Measurements from ENCODE around the gene TREM2. TPM values are rescaled to one million over a fixed set of nuclear protein-coding genes. Genes with fewer than 3 reads are reported as not detected.

Gene TREM2
- total RNA-seq, 1 donor from 2014 or later: not detected

GRCh38 chr6:41171908-41172307 is 9.0 kb upstream of the TREM2 start:
- no peak for DNase-seq (ENCODE audit: low spot score in 2 of 2, unreplicated experiment in 2 of 2)
- H3K27ac Mint-ChIP-seq: no peak overlapping the region
- H3K4me3 Mint-ChIP-seq: no peak overlapping the region
- no peaks in the 10 kb centered on the region for H3K36me3 Mint-ChIP-seq
- H3K9me3 Mint-ChIP-seq: no peaks in the 10 kb centered on the region
- no peaks in the 10 kb centered on the region for H3K4me1 Mint-ChIP-seq
- H3K27me3 Mint-ChIP-seq (ENCODE audit: low read depth): peaks cover 28% of the 10 kb centered on the region
- no peak for TF ChIP-seq CTCF (IDR thresholded peaks at IDR 0.05; ENCODE audit: unreplicated experiment)

GRCh38 chr6:41170547-41171160 is 7.7 kb upstream of the TREM2 start:
- Mint-ChIP-seq H3K4me3 (no peak overlapping the region), H3K4me1 (no peaks in the 10 kb centered on the region), H3K9me3 (no peaks in the 10 kb centered on the region), H3K27ac (no peak overlapping the region), H3K36me3 (no peaks in the 10 kb centered on the region), H3K27me3 (ENCODE audit: low read depth) (peaks cover 25% of the 10 kb centered on the region)
- DNase-seq (ENCODE audit: low spot score in 2 of 2, unreplicated experiment in 2 of 2): peak in 1 of 2 experiments; percentile 24
- no peak for TF ChIP-seq CTCF (IDR thresholded peaks at IDR 0.05; ENCODE audit: unreplicated experiment)

GRCh38 chr6:41167173-41167963 is 4.5 kb upstream of the TREM2 start:
- H3K27me3 Mint-ChIP-seq (ENCODE audit: low read depth): peaks cover 37% of the 10 kb centered on the region
- H3K4me1 Mint-ChIP-seq: no peaks in the 10 kb centered on the region
- peak in 1 of 2 experiments; percentile 68 for DNase-seq (ENCODE audit: low spot score in 2 of 2, unreplicated experiment in 2 of 2)
- no peak overlapping the region for H3K4me3 Mint-ChIP-seq
- no peaks in the 10 kb centered on the region for H3K36me3 Mint-ChIP-seq
- H3K9me3 Mint-ChIP-seq: no peaks in the 10 kb centered on the region
- no peak overlapping the region for H3K27ac Mint-ChIP-seq
- no peak for TF ChIP-seq CTCF (IDR thresholded peaks at IDR 0.05; ENCODE audit: unreplicated experiment)

GRCh38 chr6:41164551-41165120 is 1.7 kb upstream of the TREM2 start:
- Mint-ChIP-seq H3K9me3 (no peaks in the 10 kb centered on the region), H3K36me3 (no peaks in the 10 kb centered on the region), H3K4me3 (no peak overlapping the region), H3K27ac (no peak overlapping the region), H3K4me1 (no peaks in the 10 kb centered on the region), H3K27me3 (ENCODE audit: low read depth) (peaks cover 27% of the 10 kb centered on the region)
- no peak for TF ChIP-seq CTCF (IDR thresholded peaks at IDR 0.05; ENCODE audit: unreplicated experiment)
- DNase-seq (ENCODE audit: low spot score in 2 of 2, unreplicated experiment in 2 of 2): no peak

GRCh38 chr6:41163419-41163717 is 452 bp upstream of the TREM2 start:
- Mint-ChIP-seq H3K4me1 (no peaks in the 10 kb centered on the region), H3K36me3 (no peaks in the 10 kb centered on the region), H3K27ac (no peak overlapping the region), H3K9me3 (no peaks in the 10 kb centered on the region), H3K27me3 (ENCODE audit: low read depth) (peaks cover 27% of the 10 kb centered on the region), H3K4me3 (no peak overlapping the region)
- no peak for DNase-seq (ENCODE audit: low spot score in 2 of 2, unreplicated experiment in 2 of 2)
- no peak for TF ChIP-seq CTCF (IDR thresholded peaks at IDR 0.05; ENCODE audit: unreplicated experiment)
